Measurements from ENCODE around the gene SLC8A1.

- no peak for TF ChIP-seq CTCF (IDR thresholded peaks at IDR 0.05)
- no peak for TF ChIP-seq EP300 (IDR thresholded peaks at IDR 0.05)
- TF ChIP-seq POLR2AphosphoS5 (IDR thresholded peaks at IDR 0.05) = no peak
Observed at GRCh38 chr2:40258135-40258457, 193.8 kb downstream of the SLC8A1 start.
